ENCODE data around the gene SNED1. TPM values are rescaled to one million over a fixed set of nuclear protein-coding genes. Genes with fewer than 3 reads are reported as not detected.

SNED1 gene
- total RNA-seq, 1 experiment from 2014 or later: 3.2 TPM

GRCh38 chr2:241052677-241053360 is 54.4 kb downstream of the SNED1 start (continued):
- TF ChIP-seq ZNF317 (CRISPR knock-in tag; IDR thresholded peaks at IDR 0.05; ENCODE audit: borderline replicate concordance, low read depth): no peak
- TF ChIP-seq, protein P1, sequence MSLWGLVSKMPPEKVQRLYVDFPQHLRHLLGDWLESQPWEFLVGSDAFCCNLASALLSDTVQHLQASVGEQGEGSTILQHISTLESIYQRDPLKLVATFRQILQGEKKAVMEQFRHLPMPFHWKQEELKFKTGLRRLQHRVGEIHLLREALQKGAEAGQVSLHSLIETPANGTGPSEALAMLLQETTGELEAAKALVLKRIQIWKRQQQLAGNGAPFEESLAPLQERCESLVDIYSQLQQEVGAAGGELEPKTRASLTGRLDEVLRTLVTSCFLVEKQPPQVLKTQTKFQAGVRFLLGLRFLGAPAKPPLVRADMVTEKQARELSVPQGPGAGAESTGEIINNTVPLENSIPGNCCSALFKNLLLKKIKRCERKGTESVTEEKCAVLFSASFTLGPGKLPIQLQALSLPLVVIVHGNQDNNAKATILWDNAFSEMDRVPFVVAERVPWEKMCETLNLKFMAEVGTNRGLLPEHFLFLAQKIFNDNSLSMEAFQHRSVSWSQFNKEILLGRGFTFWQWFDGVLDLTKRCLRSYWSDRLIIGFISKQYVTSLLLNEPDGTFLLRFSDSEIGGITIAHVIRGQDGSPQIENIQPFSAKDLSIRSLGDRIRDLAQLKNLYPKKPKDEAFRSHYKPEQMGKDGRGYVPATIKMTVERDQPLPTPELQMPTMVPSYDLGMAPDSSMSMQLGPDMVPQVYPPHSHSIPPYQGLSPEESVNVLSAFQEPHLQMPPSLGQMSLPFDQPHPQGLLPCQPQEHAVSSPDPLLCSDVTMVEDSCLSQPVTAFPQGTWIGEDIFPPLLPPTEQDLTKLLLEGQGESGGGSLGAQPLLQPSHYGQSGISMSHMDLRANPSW (CRISPR knock-in tag; conservative IDR thresholded peaks at IDR 0.05; ENCODE audit: low read depth): no peak
- no peak for TF ChIP-seq GRHL2 (CRISPR knock-in tag; IDR thresholded peaks at IDR 0.05; ENCODE audit: insufficient replicate concordance, severe bottlenecking)
- no peak for TF ChIP-seq OVOL2 (CRISPR knock-in tag; IDR thresholded peaks at IDR 0.05; ENCODE audit: borderline replicate concordance)
- TF ChIP-seq SMAD4 (CRISPR knock-in tag; IDR thresholded peaks at IDR 0.05): no peak
- TF ChIP-seq IRF2 (CRISPR knock-in tag; IDR thresholded peaks at IDR 0.05; ENCODE audit: borderline replicate concordance, low read depth): no peak
- TF ChIP-seq NR2C2 (CRISPR knock-in tag; IDR thresholded peaks at IDR 0.05): no peak

GRCh38 chr2:241053576-241054251 is 55.3 kb downstream of the SNED1 start:
- H3K36me3 Mint-ChIP-seq: no peaks in the 10 kb centered on the region
- ChIA-PET CTCF (interaction anchor here (0.8 to 1.1 kb wide), 2 partner anchors 71 to 139 kb away, joined by 3 read pairs; no protein-coding TSS in a partner anchor), POLR2A (no interaction called here)
- no peak overlapping the region for H3K4me3 Mint-ChIP-seq
- H3K9me3 Mint-ChIP-seq: no peaks in the 10 kb centered on the region
- no peaks in the 10 kb centered on the region for H3K4me1 Mint-ChIP-seq
- TF ChIP-seq TP53 (CRISPR knock-in tag; IDR thresholded peaks at IDR 0.05) (no peak), ZNF396 (CRISPR knock-in tag; IDR thresholded peaks at IDR 0.05; ENCODE audit: borderline replicate concordance) (no peak), GRHL2 (CRISPR knock-in tag; IDR thresholded peaks at IDR 0.05; ENCODE audit: insufficient replicate concordance, severe bottlenecking) (no peak)
- no peak overlapping the region for H3K27ac Mint-ChIP-seq
- ATAC-seq: no peak
- H3K27me3 Mint-ChIP-seq (ENCODE audit: low read depth): no peaks in the 10 kb centered on the region; the same call in 1 of the 2 replicates
- DNase-seq (ENCODE audit: low spot score): no peak

- peaks cover 9% of the 10 kb centered on the region for H3K9me3 Mint-ChIP-seq
- TF ChIP-seq EMX1 (CRISPR knock-in tag; IDR thresholded peaks at IDR 0.05): no peak
- TF ChIP-seq ZNF396 (CRISPR knock-in tag; IDR thresholded peaks at IDR 0.05; ENCODE audit: borderline replicate concordance): no peak
- no peak for TF ChIP-seq ZNF317 (CRISPR knock-in tag; IDR thresholded peaks at IDR 0.05; ENCODE audit: borderline replicate concordance, low read depth)
- TF ChIP-seq, protein P1 (CRISPR knock-in tag; conservative IDR thresholded peaks at IDR 0.05; ENCODE audit: low read depth): no peak
- TF ChIP-seq CREB1 (CRISPR knock-in tag; IDR thresholded peaks at IDR 0.05): no peak
- TF ChIP-seq CREM (CRISPR knock-in tag; IDR thresholded peaks at IDR 0.05): no peak
- no peak for TF ChIP-seq ZBTB21 (CRISPR knock-in tag; IDR thresholded peaks at IDR 0.05; ENCODE audit: borderline replicate concordance)
- no peak for TF ChIP-seq ATF1 (CRISPR knock-in tag; IDR thresholded peaks at IDR 0.05)
- no peak for TF ChIP-seq ZNF263 (CRISPR knock-in tag; IDR thresholded peaks at IDR 0.05; ENCODE audit: low read depth)
- TF ChIP-seq, protein P2, sequence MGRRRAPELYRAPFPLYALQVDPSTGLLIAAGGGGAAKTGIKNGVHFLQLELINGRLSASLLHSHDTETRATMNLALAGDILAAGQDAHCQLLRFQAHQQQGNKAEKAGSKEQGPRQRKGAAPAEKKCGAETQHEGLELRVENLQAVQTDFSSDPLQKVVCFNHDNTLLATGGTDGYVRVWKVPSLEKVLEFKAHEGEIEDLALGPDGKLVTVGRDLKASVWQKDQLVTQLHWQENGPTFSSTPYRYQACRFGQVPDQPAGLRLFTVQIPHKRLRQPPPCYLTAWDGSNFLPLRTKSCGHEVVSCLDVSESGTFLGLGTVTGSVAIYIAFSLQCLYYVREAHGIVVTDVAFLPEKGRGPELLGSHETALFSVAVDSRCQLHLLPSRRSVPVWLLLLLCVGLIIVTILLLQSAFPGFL (CRISPR knock-in tag; IDR thresholded peaks at IDR 0.05; ENCODE audit: borderline replicate concordance): no peak
- no peak for TF ChIP-seq E2F1 (CRISPR knock-in tag; IDR thresholded peaks at IDR 0.05)
- no peak for TF ChIP-seq RELA (CRISPR knock-in tag; IDR thresholded peaks at IDR 0.05; ENCODE audit: borderline replicate concordance)
- no peak for TF ChIP-seq ZNF281 (CRISPR knock-in tag; IDR thresholded peaks at IDR 0.05)
Measured at GRCh38 chr2:241061275-241061674, 62.9 kb downstream of the SNED1 start.

More at GRCh38 chr2:241061275-241061674, 62.9 kb downstream of the SNED1 start:
- H3K4me3 Mint-ChIP-seq: no peak overlapping the region
- DNase-seq (ENCODE audit: low spot score) (no peak), ATAC-seq (no peak)
- no peaks in the 10 kb centered on the region; the same call in 1 of the 2 replicates for H3K27me3 Mint-ChIP-seq (ENCODE audit: low read depth)
- no peaks in the 10 kb centered on the region for H3K36me3 Mint-ChIP-seq
- H3K27ac Mint-ChIP-seq: no peak overlapping the region
- no peaks in the 10 kb centered on the region for H3K4me1 Mint-ChIP-seq
- ChIA-PET POLR2A (no interaction called here), CTCF (no interaction called here)
